Adipocyte (in vitro differentiated cells): Measurements from ENCODE around the gene NAA30.

Source experiments
- DNase-seq: peaks from one replicate; pipeline ENCODE4 v3.0.0-alpha.2; 2015; ENCODE audit warnings: low read depth
- H3K27me3 ChIP-seq: replicated peaks from 2 replicates; pipeline ENCODE4 v1.7.0; 2013; ENCODE audit warnings: mild to moderate bottlenecking, low read length, moderate library complexity; ENCODE audit not compliant: control insufficient read depth, insufficient read depth
- H3K36me3 ChIP-seq: 2 replicates; pipeline ENCODE4 v1.7.0; 2013; ENCODE audit warnings: low read length, mild to moderate bottlenecking, moderate library complexity; ENCODE audit not compliant: control insufficient read depth, insufficient read depth, severe bottlenecking
- H3K4me1 ChIP-seq: 2 replicates; pipeline ENCODE4 v1.7.0; 2013; ENCODE audit warnings: mild to moderate bottlenecking, low read length, moderate library complexity; ENCODE audit not compliant: control insufficient read depth, insufficient read depth
- H3K4me3 ChIP-seq: 2 replicates; pipeline ENCODE4 v1.7.0; 2013; ENCODE audit warnings: mild to moderate bottlenecking, low read length, moderate library complexity
- H3K9ac ChIP-seq: 2 replicates; pipeline ENCODE4 v1.7.0; 2013; ENCODE audit warnings: mild to moderate bottlenecking, low read length, moderate library complexity
- H3K9me3 ChIP-seq: 2 replicates; pipeline ENCODE4 v1.7.0; 2013; ENCODE audit warnings: mild to moderate bottlenecking, low read length, moderate library complexity; ENCODE audit not compliant: control insufficient read depth

Gene NAA30

GRCh38 chr14:57420033-57420432 lies 29.6 kb downstream of the NAA30 start:
- Histone ChIP-seq H3K9me3 (no peaks in the 10 kb centered on the region), H3K9ac (no peak overlapping the region), H3K4me1 (peaks cover 24% of the 10 kb centered on the region), H3K36me3 (no peaks in the 10 kb centered on the region), H3K4me3 (no peak overlapping the region), H3K27me3 (no peaks in the 10 kb centered on the region)
- no peak for DNase-seq

- H3K9me3 ChIP-seq: no peaks in the 10 kb centered on the region
- H3K36me3 ChIP-seq: no peaks in the 10 kb centered on the region
- H3K4me1 ChIP-seq: peaks cover 24% of the 10 kb centered on the region
- no peak overlapping the region for H3K4me3 ChIP-seq
- DNase-seq: peak; percentile 2
- H3K27me3 ChIP-seq: no peaks in the 10 kb centered on the region
- no peak overlapping the region for H3K9ac ChIP-seq
Observed at GRCh38 chr14:57420986-57421385, 30.6 kb downstream of the NAA30 start.

DNA sequence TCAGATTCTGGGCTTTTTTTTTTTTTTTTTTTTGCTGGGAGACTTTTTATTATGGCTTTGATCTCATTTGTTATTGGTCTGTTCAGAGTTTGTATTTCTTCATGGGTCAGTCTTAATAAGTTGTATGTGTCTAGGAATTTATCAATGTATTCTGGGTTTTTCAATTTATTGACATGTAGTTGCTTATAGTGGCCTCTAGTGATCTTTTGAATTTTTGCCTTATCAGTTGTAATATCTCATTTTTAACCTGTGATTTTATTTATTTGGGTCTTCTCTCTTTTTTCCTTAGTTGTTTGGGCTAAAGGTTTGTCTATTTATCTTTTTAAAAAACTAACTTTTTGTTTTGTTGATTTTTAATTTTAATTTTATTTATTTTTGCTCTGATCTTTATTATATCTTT lies 45.5 kb downstream of the NAA30 start:
- H3K9ac ChIP-seq: no peak overlapping the region
- H3K4me3 ChIP-seq: no peak overlapping the region
- H3K4me1 ChIP-seq: no peaks in the 10 kb centered on the region
- no peaks in the 10 kb centered on the region for H3K9me3 ChIP-seq
- no peak for DNase-seq
- H3K36me3 ChIP-seq: no peaks in the 10 kb centered on the region
- no peaks in the 10 kb centered on the region for H3K27me3 ChIP-seq

DNA sequence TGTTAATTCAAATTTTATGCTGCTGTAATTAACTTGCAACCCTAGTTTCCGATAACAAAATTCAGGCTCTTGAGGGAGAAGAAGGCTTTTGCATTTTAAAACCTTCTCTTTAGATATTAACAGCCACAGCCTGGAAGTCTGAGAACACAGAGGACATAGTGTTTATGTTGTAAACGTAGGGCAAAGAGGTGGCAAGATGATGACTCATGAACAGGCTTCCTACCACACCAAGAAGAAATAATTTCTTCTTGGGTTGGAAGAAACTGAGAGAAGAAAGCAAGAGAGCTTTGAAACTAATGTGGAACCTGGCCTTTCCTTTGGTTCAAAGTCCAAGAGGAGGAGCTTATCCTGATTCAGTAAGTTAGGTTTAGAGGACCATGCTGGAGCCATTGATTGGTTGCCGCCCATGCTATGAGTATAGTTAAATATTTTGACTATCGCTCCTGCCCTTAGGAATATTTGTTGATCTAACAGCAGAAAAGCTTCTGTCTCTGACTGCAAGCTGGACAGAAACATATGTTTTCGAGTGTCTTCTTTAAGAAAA lies 71.5 kb downstream of the NAA30 start:
- no peak for DNase-seq
- Histone ChIP-seq H3K27me3 (no peaks in the 10 kb centered on the region), H3K4me3 (no peak overlapping the region), H3K9me3 (peaks cover 2% of the 10 kb centered on the region), H3K4me1 (no peaks in the 10 kb centered on the region), H3K36me3 (no peaks in the 10 kb centered on the region), H3K9ac (no peak overlapping the region)

GRCh38 chr14:57462551-57462950 lies 72.2 kb downstream of the NAA30 start:
- no peak for DNase-seq
- Histone ChIP-seq H3K4me1 (no peaks in the 10 kb centered on the region), H3K36me3 (no peaks in the 10 kb centered on the region), H3K4me3 (no peak overlapping the region), H3K27me3 (no peaks in the 10 kb centered on the region), H3K9ac (no peak overlapping the region), H3K9me3 (no peaks in the 10 kb centered on the region)

DNA sequence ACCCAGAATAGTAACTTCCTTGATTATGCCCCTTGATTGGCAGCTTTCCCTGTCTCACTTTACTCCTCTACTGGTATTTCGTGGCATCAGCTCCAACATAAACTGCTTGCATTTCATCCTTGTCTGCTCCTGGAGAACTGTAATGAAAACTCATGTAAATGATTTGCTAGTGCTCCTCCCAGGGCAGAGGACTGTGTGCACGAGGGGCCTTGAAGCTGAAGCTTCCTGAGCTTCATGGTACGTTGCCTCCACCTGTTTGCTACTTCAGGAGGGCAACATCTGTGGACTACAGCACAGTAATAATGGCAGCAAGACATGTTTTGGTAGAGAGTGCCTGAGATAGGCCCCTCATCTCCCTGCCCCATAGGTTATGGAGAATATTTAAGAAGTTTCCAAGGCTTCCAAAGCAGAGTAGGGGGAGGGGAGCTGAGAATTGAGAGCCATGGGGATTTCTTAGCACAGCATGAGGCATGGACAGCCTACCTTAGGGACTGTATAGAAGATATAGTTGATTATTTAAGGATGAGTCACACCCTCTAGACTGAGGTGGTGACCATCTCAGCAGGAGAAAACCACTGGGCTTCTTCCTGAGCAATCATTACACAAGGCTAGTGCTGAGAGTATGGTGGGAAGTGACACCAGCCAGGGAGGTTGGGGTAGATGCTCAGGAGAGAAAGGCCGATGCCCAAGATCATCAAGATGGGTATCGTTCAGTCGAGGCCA lies 73.8 kb downstream of the NAA30 start:
- Histone ChIP-seq H3K4me1 (no peaks in the 10 kb centered on the region), H3K9me3 (no peaks in the 10 kb centered on the region), H3K36me3 (no peaks in the 10 kb centered on the region), H3K27me3 (no peaks in the 10 kb centered on the region), H3K9ac (no peak overlapping the region), H3K4me3 (no peak overlapping the region)
- no peak for DNase-seq
